NCI-H2196 (cell line): ENCODE data around the gene PRR30.
"Not testable (repeated sequence)": the region's sequence is repeated elsewhere in the genome, so short reads cannot be mapped to it uniquely, and the experiment has no call there.

Source experiments
- DNase-seq: peaks from one replicate; lab custom pipeline; 2025; ENCODE audit not compliant: unreplicated experiment; lab: John Stamatoyannopoulos, UW

PRR30 gene

DNA sequence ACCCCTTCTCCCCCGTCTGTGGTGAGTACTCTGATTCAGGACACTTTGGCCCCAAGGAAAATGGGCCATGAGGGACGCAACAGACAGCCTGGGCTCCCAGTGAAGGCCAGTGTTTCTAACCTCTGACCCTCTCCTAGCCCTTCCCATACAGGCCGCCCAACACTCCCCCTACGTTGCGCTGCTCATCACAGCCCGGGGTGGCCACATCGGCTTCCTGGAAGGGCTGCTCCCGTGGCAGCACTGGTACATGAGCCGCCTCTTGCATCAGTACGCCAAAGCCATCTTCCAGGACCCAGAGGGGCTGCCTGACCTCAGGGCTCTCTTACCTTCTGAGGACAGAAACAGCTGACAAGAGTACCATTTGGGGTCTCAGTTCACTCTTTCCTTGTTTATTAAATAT, 8.8 kb downstream of the PRR30 start:
- DNase-seq, result no peak

DNA sequence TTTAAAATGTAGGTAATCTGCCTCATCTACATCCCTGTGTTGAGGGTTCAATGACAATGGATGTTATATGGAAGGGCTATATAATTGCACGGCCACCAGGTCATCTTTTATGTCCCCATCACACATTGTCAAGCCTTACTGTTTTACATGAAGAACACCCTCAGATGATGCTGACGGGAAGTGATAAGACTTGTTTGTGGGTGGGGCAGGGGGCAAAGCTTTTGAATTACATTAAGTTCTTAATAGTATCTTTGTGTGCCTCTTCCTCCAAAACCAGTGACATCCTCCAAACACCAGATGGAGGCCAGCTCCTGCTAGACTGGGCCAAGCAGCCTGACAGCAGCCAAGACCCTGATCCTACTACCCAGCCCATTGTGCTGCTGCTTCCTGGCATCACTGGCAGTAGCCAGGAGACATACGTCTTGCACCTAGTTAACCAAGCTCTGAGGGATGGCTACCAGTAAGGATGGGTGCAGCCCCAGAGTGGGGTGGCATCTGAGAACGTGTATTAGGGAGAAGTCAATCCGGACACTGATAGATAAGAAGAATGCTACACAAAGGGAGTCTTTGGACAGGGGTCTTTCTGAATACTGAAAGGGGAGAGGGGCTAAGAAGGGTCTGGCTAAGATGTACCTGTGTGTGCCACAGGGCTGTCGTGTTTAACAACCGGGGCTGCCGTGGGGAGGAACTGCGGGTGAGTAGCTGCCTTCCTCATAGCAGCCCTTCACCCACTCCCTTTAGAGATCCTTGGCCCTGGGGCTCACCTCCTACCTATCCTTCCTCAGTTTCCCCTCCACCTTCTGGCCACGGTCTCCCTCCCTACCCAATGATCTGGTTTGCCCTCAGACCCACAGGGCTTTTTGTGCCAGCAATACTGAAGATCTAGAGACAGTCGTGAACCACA, 10.3 kb downstream of the PRR30 start:
- no peak for DNase-seq

GRCh38 chr2:27127883-27128667, 11.1 kb downstream of the PRR30 start:
- DNase-seq, result no peak

- no peak for DNase-seq
Observed at GRCh38 chr2:27126252-27126710, 12.9 kb downstream of the PRR30 start.

- DNase-seq, result no peak
Observed at GRCh38 chr2:27125104-27125503, 14.1 kb downstream of the PRR30 start.

DNA sequence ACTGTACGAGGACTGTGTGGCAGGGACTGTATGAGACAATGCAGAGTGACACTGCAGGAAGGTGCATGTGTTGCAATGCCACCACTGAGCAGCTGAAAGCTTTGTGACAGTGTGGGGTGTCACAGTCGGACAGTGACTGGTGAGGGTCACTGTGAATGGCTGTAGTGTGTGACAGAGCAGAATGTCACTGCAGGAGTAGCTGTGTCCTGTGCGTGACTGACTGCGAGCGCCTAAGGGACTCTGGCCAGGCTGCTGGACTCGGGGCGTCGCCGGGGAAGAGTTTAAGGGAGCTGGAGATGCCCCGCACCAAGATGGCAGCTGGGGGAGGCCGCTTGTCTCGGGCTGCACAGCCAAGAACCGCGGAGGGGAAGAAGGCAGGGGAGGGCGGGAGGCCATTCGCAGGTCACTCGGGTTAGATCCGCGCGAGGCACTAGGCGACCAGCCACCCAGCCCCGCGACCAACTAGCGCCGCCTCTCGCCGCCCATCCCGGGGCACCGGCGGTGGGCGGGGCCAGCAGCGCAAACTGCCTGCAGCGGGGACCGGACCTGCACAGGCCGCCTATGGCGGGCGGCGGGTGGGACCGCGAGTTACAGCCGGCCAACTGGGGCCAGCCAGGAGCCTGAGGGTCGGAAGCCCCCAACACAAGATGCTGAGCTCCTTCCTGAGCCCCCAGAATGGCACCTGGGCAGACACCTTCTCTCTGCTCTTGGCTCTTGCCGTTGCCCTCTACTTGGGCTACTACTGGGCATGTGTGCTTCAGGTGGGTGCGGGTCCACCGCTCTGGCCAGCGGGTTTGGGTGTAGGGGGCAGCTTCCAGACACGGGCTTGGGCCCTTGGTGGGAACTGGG, 15.7 kb downstream of the PRR30 start, which contains the start of gene ABHD1:
Gene ABHD1, plus strand, starts transcription at position 514 of the 849 bp plus-strand sequence. Its CDS starts 134 bp downstream, at position 648.
- no peak for DNase-seq

DNA sequence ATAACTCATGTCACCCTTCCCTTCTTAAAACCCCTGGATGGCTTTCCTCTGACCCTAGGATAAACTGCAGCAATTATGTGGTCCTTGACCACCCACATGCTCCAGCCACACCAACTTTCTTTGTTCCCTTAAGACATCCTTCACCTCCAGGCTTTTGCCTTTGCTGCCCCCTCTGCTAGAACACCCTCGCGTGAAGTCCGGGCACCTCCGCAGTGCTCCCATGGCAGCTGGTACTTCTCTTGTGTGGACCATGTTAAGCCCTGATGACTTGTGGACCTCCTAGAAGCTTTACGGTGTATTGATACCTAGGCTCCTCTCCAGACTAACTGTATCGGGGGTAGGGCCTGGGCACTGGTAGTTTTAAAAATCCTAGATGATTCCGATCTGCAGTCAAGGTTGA, 16.4 kb downstream of the PRR30 start:
- DNase-seq, result no peak

DNA sequence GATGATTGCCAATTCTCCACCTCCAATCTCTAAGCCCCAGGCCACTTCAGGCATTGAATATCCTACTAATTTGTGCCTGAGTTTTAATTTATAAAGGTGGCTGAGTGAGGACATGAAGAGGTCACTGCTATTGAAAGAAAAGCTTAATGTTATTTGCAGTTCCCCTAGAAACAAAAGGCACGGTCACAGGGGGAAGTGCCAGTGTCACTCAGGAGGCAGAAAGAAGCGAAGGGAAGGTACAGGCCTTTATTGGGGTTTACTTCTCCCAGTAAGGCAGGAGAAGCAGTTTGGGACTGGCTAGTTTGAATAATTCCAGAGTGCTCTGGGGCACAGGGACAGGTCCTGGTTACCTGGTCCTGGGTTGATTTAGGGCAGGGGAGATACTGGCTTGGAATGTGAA, 17.3 kb downstream of the PRR30 start:
- DNase-seq, result no peak

- DNase-seq, result not testable (repeated sequence)
Observed at GRCh38 chr2:27119330-27119670, 19.9 kb downstream of the PRR30 start.

- peak; percentile 38 for DNase-seq
Observed at GRCh38 chr2:27118525-27119329, 20.5 kb downstream of the PRR30 start, which contains the start of gene CGREF1. CGREF1 (minus strand) TSS chr2:27119128; CDS start chr2:27104366, 14,762 bp downstream.

DNA sequence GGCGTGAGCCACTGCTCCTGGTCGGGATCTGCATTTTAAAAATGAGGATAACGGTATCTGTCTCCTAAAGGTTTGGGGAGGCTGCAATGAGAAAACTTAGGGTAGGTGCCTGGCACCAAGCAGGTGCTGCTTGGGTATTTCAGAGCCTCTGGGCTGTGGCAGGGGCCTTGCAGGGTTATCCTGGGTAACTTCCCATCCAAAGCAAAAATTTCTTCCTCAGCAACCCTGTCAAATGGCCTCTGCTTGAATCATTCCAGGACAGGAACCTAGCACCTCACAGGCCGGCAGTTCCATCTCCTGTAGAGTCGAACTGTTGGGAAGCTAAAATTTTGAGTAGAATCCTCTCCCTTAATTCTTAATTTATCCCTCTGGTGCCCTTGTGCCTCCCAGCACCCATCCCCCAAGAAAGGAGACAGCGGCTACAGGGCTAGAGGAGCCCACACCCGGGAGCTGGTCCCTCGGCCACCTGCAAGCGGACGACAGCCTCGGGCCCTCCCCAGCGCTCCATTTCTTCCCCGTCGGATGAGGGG, 21.1 kb downstream of the PRR30 start:
- no peak for DNase-seq

DNA sequence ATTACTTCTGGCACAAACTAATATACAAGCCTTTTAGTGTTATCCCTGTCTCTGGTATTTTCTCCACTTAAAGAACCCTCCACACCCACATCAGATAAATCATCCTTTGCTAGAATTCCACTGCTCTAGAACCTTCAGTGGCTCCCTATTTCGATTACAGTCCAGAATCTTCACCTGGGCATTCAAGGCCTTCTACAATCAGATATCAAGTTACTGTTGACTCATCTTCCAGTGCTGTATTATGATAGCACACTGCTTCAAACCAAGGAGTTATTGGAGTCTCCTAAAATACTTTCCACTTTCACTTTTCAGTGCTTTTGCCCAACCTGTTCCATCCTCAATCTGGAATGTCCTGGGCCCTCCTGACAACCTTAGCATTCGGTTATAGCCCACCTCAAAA, 23.7 kb downstream of the PRR30 start:
- no peak for DNase-seq

DNA sequence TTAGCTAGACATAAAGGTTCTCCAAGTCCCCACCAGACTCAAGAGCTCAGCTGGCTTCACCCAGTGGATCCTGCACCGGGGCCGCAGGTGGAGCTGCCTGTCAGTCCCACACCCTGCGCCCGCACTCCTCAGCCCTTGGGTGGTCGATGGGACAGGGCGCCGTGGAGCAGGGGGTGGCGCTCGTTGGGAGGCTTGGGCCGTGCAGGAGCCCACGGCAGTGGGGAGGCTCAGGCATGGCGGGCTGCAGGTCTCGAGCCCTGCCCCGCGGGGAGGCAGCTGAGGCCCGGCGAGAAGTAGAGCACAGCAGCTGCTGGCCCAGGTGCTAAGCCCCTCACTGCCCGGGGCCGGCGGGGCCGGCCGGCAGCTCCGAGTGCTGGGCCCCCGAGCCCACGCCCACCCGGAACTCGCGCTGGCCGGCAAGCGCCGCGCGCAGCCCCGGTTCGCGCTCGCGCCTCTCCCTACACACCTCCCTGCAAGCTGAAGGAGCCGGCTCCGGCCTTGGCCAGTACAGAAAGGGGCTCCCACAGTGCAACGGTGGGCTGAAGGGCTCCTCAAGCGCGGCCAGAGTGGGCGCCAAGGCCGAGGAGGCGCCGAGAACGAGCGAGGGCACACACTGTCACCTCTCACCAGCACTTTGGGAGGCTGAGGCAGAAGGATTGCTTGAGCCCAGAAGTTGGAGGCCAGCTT, 27.7 kb downstream of the PRR30 start:
- DNase-seq, result not testable (repeated sequence)

GRCh38 chr2:27110603-27111352, 28.4 kb downstream of the PRR30 start:
- not testable (repeated sequence) for DNase-seq

GRCh38 chr2:27109083-27109482, 30.1 kb downstream of the PRR30 start:
- DNase-seq, result no peak

DNA sequence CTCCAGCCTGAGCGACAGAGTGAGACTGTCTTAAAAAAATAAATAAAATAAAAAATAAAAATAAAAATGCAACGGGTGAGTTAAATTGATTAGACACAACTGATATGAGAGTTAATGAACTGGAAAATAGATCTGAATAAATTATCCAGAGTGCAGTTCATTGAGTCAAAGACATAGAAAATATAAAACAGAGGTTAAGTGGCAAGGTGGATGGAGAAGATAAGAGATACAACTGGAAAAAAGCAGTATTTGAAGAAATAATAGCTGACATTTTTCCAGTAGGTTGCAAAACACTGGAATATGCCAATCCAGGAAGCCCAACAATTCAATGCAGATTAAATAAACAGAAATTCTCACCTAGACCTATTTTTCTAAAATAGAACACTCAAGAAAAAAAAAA, 31.0 kb downstream of the PRR30 start:
- DNase-seq, result no peak

DNA sequence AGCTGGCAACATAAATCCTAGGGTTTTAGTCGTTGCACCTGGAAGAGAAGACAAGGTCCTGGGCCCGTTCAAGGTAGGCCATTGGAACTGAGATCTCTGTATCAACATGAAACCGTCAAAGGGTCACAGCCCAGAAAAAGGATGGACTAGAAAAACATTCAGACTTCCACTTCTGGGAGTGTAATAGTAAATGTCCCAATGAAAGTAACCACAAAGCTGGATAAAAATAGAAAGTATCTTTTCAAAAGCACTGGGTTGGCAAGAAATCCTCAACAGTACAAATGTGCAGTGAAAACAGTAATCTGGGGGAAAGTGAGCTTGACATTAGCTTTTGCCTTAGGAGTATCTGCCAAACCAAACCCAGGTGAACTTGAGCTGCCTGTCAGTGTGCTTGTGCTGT, 33.2 kb downstream of the PRR30 start:
- DNase-seq, result no peak

GRCh38 chr2:27102329-27102728, 36.9 kb downstream of the PRR30 start:
- no peak for DNase-seq

GRCh38 chr2:27100036-27100435, 39.2 kb downstream of the PRR30 start:
- DNase-seq, result no peak
